Ishikawa (cell line): ENCODE results near the gene SLC66A1.

ENCODE experiments used
- CEBPB ChIP-seq: IDR thresholded peaks from 2 replicates; pipeline ENCODE4 v1.6.1; 2012
- CREB1 ChIP-seq: IDR thresholded peaks from 2 replicates; pipeline ENCODE4 v1.6.1; 2012; ENCODE audit warnings: low read depth
- EP300 ChIP-seq: IDR thresholded peaks from 2 replicates; pipeline ENCODE4 v1.6.1; 2012; ENCODE audit warnings: borderline replicate concordance
- MAX ChIP-seq: IDR thresholded peaks from 2 replicates; pipeline ENCODE4 v1.6.1; 2012
- NFIC ChIP-seq: IDR thresholded peaks from 2 replicates; pipeline ENCODE4 v1.6.1; 2012
- RAD21 ChIP-seq: IDR thresholded peaks from 2 replicates; pipeline ENCODE4 v1.6.1; 2012; ENCODE audit warnings: low read depth
- TAF1 ChIP-seq: IDR thresholded peaks from 2 replicates; pipeline ENCODE4 v1.6.1; 2012; ENCODE audit warnings: low read depth, mild to moderate bottlenecking
- TCF12 ChIP-seq: IDR thresholded peaks from 2 replicates; pipeline ENCODE4 v1.6.1; 2012; ENCODE audit warnings: low read depth
- TEAD4 ChIP-seq: IDR thresholded peaks from 2 replicates; pipeline ENCODE4 v1.6.1; 2012
- USF1 ChIP-seq: IDR thresholded peaks from 2 replicates; pipeline ENCODE4 v1.6.1; 2012
- ZBTB7A ChIP-seq: IDR thresholded peaks from 2 replicates; pipeline ENCODE4 v1.6.1; 2012; ENCODE audit warnings: low read depth
- TF ChIP-seq, protein P1 (sequence below): IDR thresholded peaks from 2 replicates; pipeline ENCODE4 v1.6.1; 2012; ENCODE audit warnings: low read depth, mild to moderate bottlenecking

DNA sequence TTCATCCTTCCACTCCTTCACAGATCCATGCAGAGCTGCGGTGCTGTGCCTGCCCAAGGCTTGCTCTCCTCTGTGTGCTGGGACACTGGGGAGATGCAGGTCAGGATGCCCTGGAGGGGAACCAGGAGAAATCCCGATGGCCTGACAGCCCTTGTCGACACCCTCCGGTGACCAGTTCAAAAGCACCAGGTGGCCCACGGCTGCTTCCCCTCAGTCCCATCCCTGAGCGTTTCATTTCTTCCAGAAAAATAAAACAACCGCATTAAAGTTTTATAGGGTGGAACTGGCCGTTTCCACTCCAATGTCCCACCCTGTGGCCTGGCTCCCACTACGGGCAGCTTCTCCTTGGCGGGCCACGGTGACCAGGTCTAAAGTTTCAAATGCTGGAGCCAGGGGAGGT lies 48.3 kb downstream of the SLC66A1 start:
- TF ChIP-seq, protein P1, sequence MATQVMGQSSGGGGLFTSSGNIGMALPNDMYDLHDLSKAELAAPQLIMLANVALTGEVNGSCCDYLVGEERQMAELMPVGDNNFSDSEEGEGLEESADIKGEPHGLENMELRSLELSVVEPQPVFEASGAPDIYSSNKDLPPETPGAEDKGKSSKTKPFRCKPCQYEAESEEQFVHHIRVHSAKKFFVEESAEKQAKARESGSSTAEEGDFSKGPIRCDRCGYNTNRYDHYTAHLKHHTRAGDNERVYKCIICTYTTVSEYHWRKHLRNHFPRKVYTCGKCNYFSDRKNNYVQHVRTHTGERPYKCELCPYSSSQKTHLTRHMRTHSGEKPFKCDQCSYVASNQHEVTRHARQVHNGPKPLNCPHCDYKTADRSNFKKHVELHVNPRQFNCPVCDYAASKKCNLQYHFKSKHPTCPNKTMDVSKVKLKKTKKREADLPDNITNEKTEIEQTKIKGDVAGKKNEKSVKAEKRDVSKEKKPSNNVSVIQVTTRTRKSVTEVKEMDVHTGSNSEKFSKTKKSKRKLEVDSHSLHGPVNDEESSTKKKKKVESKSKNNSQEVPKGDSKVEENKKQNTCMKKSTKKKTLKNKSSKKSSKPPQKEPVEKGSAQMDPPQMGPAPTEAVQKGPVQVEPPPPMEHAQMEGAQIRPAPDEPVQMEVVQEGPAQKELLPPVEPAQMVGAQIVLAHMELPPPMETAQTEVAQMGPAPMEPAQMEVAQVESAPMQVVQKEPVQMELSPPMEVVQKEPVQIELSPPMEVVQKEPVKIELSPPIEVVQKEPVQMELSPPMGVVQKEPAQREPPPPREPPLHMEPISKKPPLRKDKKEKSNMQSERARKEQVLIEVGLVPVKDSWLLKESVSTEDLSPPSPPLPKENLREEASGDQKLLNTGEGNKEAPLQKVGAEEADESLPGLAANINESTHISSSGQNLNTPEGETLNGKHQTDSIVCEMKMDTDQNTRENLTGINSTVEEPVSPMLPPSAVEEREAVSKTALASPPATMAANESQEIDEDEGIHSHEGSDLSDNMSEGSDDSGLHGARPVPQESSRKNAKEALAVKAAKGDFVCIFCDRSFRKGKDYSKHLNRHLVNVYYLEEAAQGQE = no peak
- TF ChIP-seq CREB1 = no peak
- no peak for TF ChIP-seq RAD21
- TF ChIP-seq TAF1 = no peak
- no peak for TF ChIP-seq ZBTB7A
- no peak for TF ChIP-seq TCF12
- TF ChIP-seq NFIC = no peak
- no peak for TF ChIP-seq CEBPB
- TF ChIP-seq TEAD4 = no peak
- TF ChIP-seq EP300 = no peak
- no peak for TF ChIP-seq MAX
- TF ChIP-seq USF1 = no peak
